ENCODE data around the gene CD52. TPM values are rescaled to one million over a fixed set of nuclear protein-coding genes. Genes with fewer than 3 reads are reported as not detected.

The CD52 gene
- total RNA-seq, 4 donors from 2014 or later = 1.8 to 2.7 (median 2.2) TPM; not detected in 1

DNA sequence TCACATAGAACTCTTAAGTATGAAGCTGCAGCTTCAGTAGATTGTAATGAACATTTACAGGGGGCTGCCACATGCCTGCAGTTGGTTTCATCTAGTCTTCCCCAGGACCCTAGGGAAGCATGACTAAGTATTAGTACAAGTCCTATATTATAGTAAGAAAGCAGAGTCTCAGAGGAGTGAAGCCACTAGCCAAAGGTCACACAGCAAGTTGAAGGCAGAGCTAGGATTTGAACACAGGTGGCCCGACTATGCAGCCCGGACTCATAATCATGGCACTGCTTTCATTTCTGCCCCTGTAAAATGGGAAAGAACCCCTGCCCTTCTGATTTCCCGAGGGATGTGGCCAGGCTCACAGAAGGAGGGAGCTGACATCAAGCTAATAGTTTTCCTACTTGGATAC is 44.6 kb downstream of the CD52 start:
- ATAC-seq = no peak
- Histone ChIP-seq H3K4me3 (no peak overlapping the region), H3K36me3 (no peaks in the 10 kb centered on the region), H3K27ac (no peak overlapping the region), H3K4me1 (peaks cover 0 to 16% (median 9%) of the 10 kb centered on the region in 3 donors), H3K27me3 (peaks cover 89% of the 10 kb centered on the region), H3K9me3 (no peaks in the 10 kb centered on the region)
- 83 to 93% methylated on average over 3 of the region's 3 CpGs for WGBS, 2 donors (ENCODE audit: low coverage in 1 of 2)
- TF ChIP-seq, protein P1, sequence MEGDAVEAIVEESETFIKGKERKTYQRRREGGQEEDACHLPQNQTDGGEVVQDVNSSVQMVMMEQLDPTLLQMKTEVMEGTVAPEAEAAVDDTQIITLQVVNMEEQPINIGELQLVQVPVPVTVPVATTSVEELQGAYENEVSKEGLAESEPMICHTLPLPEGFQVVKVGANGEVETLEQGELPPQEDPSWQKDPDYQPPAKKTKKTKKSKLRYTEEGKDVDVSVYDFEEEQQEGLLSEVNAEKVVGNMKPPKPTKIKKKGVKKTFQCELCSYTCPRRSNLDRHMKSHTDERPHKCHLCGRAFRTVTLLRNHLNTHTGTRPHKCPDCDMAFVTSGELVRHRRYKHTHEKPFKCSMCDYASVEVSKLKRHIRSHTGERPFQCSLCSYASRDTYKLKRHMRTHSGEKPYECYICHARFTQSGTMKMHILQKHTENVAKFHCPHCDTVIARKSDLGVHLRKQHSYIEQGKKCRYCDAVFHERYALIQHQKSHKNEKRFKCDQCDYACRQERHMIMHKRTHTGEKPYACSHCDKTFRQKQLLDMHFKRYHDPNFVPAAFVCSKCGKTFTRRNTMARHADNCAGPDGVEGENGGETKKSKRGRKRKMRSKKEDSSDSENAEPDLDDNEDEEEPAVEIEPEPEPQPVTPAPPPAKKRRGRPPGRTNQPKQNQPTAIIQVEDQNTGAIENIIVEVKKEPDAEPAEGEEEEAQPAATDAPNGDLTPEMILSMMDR (IDR thresholded peaks at IDR 0.05) = no peak
- TF ChIP-seq EP300 (IDR thresholded peaks at IDR 0.05) (no peak), POLR2A (IDR thresholded peaks at IDR 0.05) (no peak), POLR2AphosphoS5 (IDR thresholded peaks at IDR 0.05) (no peak)

- no peak overlapping the region for H3K27ac ChIP-seq
- WGBS, 2 donors (ENCODE audit: low coverage in 1 of 2) = 62 to 64% methylated on average over 6 to 13 of the region's 26 CpGs
- H3K4me1 ChIP-seq = peaks cover 0 to 16% (median 9%) of the 10 kb centered on the region in 3 donors
- H3K27me3 ChIP-seq = peaks cover 89% of the 10 kb centered on the region
- no peak for TF ChIP-seq EP300 (IDR thresholded peaks at IDR 0.05)
- TF ChIP-seq, protein P1 (IDR thresholded peaks at IDR 0.05) = peak in 3 of 4 experiments; percentile 75 to 79 (median 79)
- no peak overlapping the region for H3K4me3 ChIP-seq
- ATAC-seq = peak; percentile 42
- H3K36me3 ChIP-seq = no peaks in the 10 kb centered on the region
- no peaks in the 10 kb centered on the region for H3K9me3 ChIP-seq
These were observed 46.0 kb downstream of the CD52 start for GRCh38 chr1:26363549-26364448.

GRCh38 chr1:26364956-26365355 is 47.2 kb downstream of the CD52 start:
- ATAC-seq = no peak
- WGBS, 2 donors (ENCODE audit: low coverage in 1 of 2) = 56 to 100% methylated on average over 1 to 3 of the region's 9 CpGs
- Histone ChIP-seq H3K4me1 (peaks cover 0 to 13% (median 8%) of the 10 kb centered on the region in 3 donors), H3K27me3 (peaks cover 89% of the 10 kb centered on the region), H3K36me3 (no peaks in the 10 kb centered on the region), H3K9me3 (no peaks in the 10 kb centered on the region), H3K27ac (no peak overlapping the region), H3K4me3 (no peak overlapping the region)
- TF ChIP-seq, protein P1 (IDR thresholded peaks at IDR 0.05) = no peak
- TF ChIP-seq EP300 (IDR thresholded peaks at IDR 0.05) (no peak), POLR2AphosphoS5 (IDR thresholded peaks at IDR 0.05) (no peak), POLR2A (IDR thresholded peaks at IDR 0.05) (no peak)

DNA sequence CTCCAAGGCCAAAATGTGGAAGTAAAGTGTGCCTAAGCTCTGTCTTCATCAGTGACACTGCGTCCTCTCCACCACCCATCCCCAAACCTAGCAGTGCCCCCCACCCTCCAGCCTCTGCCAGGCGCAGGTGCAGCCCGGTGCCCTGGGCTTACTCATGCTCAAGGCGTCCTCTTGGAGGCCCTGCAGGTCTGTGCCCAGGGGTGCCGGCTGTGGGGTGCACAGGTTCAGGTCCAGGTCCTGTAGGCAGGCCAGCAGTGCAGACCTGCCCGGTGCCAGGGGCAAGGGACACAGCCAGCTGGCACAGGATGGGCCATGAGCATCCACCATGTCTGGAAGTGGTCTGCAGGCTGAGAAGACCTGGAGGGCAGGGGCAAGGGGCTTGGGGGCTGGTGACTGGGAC is 49.7 kb downstream of the CD52 start:
- Histone ChIP-seq H3K27ac (no peak overlapping the region), H3K36me3 (no peaks in the 10 kb centered on the region), H3K4me3 (no peak overlapping the region), H3K4me1 (no peaks in the 10 kb centered on the region), H3K27me3 (peaks cover 83% of the 10 kb centered on the region), H3K9me3 (no peaks in the 10 kb centered on the region)
- no peak for ATAC-seq
- WGBS, 2 donors (ENCODE audit: low coverage in 1 of 2) = no CpG with 5 or more reads among the region's 6 CpGs
- TF ChIP-seq, protein P1 (IDR thresholded peaks at IDR 0.05) = no peak
- TF ChIP-seq EP300 (IDR thresholded peaks at IDR 0.05) (no peak), POLR2A (IDR thresholded peaks at IDR 0.05) (no peak), POLR2AphosphoS5 (IDR thresholded peaks at IDR 0.05) (no peak)

GRCh38 chr1:26368006-26368405 is 50.2 kb downstream of the CD52 start:
- WGBS, 2 donors (ENCODE audit: low coverage in 1 of 2) = 44% methylated on average over 2 of the region's 4 CpGs; no CpG with 5 or more reads in 1 of the 2 donors
- Histone ChIP-seq H3K36me3 (no peaks in the 10 kb centered on the region), H3K9me3 (no peaks in the 10 kb centered on the region), H3K27me3 (peaks cover 81% of the 10 kb centered on the region), H3K27ac (no peak overlapping the region), H3K4me1 (no peaks in the 10 kb centered on the region), H3K4me3 (no peak overlapping the region)
- ATAC-seq = no peak
- no peak for TF ChIP-seq EP300 (IDR thresholded peaks at IDR 0.05)
- TF ChIP-seq, protein P1 (IDR thresholded peaks at IDR 0.05) = no peak
- no peak for TF ChIP-seq POLR2AphosphoS5 (IDR thresholded peaks at IDR 0.05)
- TF ChIP-seq POLR2A (IDR thresholded peaks at IDR 0.05) = no peak

Measured in gastroesophageal sphincter (tissue), 4 donors.